ENCODE data around the gene SEPTIN11. TPM values are rescaled to one million over a fixed set of nuclear protein-coding genes. Genes with fewer than 3 reads are reported as not detected.
A peak's percentile ranks its signal among the peaks of the same experiment; 100 is the strongest.

The SEPTIN11 gene
- total and polyA plus RNA-seq, 4 donors = 17.2 to 37.4 (median 25.1) TPM

GRCh38 chr4:76948443-76949275 lies 893 bp upstream of the SEPTIN11 start:
- WGBS = 4% methylated on average over 60 of the region's 60 CpGs
- Histone ChIP-seq H3K9me3 (ENCODE audit: control insufficient read depth in 4 of 4, low read length in 3 of 4) (no peaks in the 10 kb centered on the region), H3K27me3 (ENCODE audit: control insufficient read depth in 4 of 4, insufficient read depth in 4 of 4, low read length in 3 of 4) (no peaks in the 10 kb centered on the region), H3K4me3 (ENCODE audit: low read depth in 1 of 3, low read length in 3 of 3) (peak overlapping the region; percentile 69 to 91 (median 74)), H3K4me1 (ENCODE audit: control insufficient read depth in 4 of 4, insufficient read depth in 4 of 4, low read length in 3 of 4) (peaks cover 3 to 26% (median 15%) of the 10 kb centered on the region in 4 donors), H3K27ac (ENCODE audit: low read depth in 1 of 2, low read length in 2 of 2) (peak overlapping the region; percentile 75 to 95), H3K36me3 (ENCODE audit: control insufficient read depth in 4 of 4, insufficient read depth in 3 of 4, low read depth in 1 of 4, low read length in 3 of 4) (no peaks in the 10 kb centered on the region), H3K9ac (ENCODE audit: low read depth in 1 of 2, low read length in 2 of 2) (peak overlapping the region; percentile 32 to 60)
- DNase-seq (ENCODE audit: low spot score) = peak; percentile 71
- peak; percentile 92 for TF ChIP-seq YY1 (IDR thresholded peaks at IDR 0.05)
- TF ChIP-seq, protein P1, sequence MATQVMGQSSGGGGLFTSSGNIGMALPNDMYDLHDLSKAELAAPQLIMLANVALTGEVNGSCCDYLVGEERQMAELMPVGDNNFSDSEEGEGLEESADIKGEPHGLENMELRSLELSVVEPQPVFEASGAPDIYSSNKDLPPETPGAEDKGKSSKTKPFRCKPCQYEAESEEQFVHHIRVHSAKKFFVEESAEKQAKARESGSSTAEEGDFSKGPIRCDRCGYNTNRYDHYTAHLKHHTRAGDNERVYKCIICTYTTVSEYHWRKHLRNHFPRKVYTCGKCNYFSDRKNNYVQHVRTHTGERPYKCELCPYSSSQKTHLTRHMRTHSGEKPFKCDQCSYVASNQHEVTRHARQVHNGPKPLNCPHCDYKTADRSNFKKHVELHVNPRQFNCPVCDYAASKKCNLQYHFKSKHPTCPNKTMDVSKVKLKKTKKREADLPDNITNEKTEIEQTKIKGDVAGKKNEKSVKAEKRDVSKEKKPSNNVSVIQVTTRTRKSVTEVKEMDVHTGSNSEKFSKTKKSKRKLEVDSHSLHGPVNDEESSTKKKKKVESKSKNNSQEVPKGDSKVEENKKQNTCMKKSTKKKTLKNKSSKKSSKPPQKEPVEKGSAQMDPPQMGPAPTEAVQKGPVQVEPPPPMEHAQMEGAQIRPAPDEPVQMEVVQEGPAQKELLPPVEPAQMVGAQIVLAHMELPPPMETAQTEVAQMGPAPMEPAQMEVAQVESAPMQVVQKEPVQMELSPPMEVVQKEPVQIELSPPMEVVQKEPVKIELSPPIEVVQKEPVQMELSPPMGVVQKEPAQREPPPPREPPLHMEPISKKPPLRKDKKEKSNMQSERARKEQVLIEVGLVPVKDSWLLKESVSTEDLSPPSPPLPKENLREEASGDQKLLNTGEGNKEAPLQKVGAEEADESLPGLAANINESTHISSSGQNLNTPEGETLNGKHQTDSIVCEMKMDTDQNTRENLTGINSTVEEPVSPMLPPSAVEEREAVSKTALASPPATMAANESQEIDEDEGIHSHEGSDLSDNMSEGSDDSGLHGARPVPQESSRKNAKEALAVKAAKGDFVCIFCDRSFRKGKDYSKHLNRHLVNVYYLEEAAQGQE (IDR thresholded peaks at IDR 0.05) = no peak
- TF ChIP-seq RAD21 (IDR thresholded peaks at IDR 0.05) = peak; percentile 32 to 39
- peak; percentile 86 to 88 for TF ChIP-seq EGR1 (IDR thresholded peaks at IDR 0.05; ENCODE audit: low read depth in 2 of 2)
- peak; percentile 18 to 66 for TF ChIP-seq RXRA (IDR thresholded peaks at IDR 0.05)
- TF ChIP-seq HNF4A (conservative IDR thresholded peaks at IDR 0.05) = peak; percentile 9 to 43
- TF ChIP-seq, protein P2, sequence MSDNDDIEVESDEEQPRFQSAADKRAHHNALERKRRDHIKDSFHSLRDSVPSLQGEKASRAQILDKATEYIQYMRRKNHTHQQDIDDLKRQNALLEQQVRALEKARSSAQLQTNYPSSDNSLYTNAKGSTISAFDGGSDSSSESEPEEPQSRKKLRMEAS (IDR thresholded peaks at IDR 0.05) = peak; percentile 77
- TF ChIP-seq, protein P3, sequence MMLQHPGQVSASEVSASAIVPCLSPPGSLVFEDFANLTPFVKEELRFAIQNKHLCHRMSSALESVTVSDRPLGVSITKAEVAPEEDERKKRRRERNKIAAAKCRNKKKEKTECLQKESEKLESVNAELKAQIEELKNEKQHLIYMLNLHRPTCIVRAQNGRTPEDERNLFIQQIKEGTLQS (IDR thresholded peaks at IDR 0.05) = no peak

- TF ChIP-seq HNF4A (conservative IDR thresholded peaks at IDR 0.05) (peak in 1 of 2 donors; percentile 2), RXRA (IDR thresholded peaks at IDR 0.05) (no peak)
- WGBS = under 1% methylated on average over 69 of the region's 69 CpGs
- H3K36me3 ChIP-seq (ENCODE audit: control insufficient read depth in 4 of 4, insufficient read depth in 3 of 4, low read depth in 1 of 4, low read length in 3 of 4) = no peaks in the 10 kb centered on the region
- H3K4me3 ChIP-seq (ENCODE audit: low read depth in 1 of 3, low read length in 3 of 3) = peak overlapping the region; percentile 74 to 91 (median 77)
- peaks cover 3 to 31% (median 16%) of the 10 kb centered on the region in 4 donors for H3K4me1 ChIP-seq (ENCODE audit: control insufficient read depth in 4 of 4, insufficient read depth in 4 of 4, low read length in 3 of 4)
- no peaks in the 10 kb centered on the region for H3K27me3 ChIP-seq (ENCODE audit: control insufficient read depth in 4 of 4, insufficient read depth in 4 of 4, low read length in 3 of 4)
- peak overlapping the region; percentile 7 to 65 for H3K9ac ChIP-seq (ENCODE audit: low read depth in 1 of 2, low read length in 2 of 2)
- DNase-seq (ENCODE audit: low spot score) = peak; percentile 60
- no peaks in the 10 kb centered on the region for H3K9me3 ChIP-seq (ENCODE audit: control insufficient read depth in 4 of 4, low read length in 3 of 4)
- peak overlapping the region; percentile 75 to 95 for H3K27ac ChIP-seq (ENCODE audit: low read depth in 1 of 2, low read length in 2 of 2)
Observed at GRCh38 chr4:76950052-76950955, 752 bp downstream of the SEPTIN11 start.

All from liver (tissue), 9 donors.